ENCODE measurements around the gene ZNF888. TPM values are rescaled to one million over a fixed set of nuclear protein-coding genes. Genes with fewer than 3 reads are reported as not detected.
A peak's percentile ranks its signal among the peaks of the same experiment; 100 is the strongest.

Gene ZNF888
- total and polyA plus RNA-seq, 9 of the 15 experiments (the other 6 are each of a cell fraction or from before 2014, with no cell fraction given) = 1.6 to 13.3 (median 9.9) TPM

DNA sequence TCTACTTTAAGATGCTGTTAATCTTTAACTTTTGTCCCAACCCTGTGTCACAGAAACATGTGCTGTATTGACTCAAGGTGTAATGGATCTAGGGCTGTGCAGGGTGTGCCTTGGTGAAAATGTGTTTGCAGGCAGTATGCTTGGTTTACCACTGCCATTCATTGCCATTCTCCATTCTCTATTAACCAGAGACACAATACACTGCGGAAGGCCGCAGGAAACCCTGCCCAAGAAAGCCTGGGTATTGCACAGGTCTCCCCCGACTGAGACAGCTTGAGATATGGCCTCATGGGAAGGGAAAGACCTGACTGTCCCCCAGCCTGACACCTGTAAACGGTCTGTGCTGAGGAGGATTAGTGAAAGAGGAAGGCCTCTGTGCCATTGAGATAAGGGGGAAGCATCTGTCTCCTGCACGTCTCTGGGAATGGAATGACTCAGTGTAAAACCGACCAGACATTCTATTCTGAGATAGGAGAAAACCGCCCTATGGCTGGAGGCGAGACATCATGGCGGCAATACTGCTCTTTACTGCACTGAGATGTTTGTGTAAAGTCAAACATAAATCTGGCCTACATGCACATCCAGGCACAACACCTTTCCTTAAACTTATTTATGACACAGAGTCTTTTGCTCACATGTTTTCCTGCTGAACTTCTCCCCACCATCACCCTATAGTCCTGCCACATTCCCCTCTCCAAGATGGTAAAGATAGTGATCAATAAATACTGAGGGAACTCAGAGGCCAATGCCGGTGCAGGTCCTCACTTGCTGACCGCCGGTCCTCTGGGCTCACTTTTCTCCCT lies 13.1 kb upstream of the ZNF888 start (continued):
- TF ChIP-seq, protein P1, sequence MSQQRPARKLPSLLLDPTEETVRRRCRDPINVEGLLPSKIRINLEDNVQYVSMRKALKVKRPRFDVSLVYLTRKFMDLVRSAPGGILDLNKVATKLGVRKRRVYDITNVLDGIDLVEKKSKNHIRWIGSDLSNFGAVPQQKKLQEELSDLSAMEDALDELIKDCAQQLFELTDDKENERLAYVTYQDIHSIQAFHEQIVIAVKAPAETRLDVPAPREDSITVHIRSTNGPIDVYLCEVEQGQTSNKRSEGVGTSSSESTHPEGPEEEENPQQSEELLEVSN (IDR thresholded peaks at IDR 0.05; ENCODE audit: borderline replicate concordance in 1 of 2, extremely low read depth in 1 of 2, insufficient read depth in 1 of 2, insufficient read length in 1 of 2, low read depth in 1 of 2, low read length in 1 of 2, poor library complexity in 1 of 2, severe bottlenecking in 1 of 2) = peak in 1 of 2 experiments; percentile 31
- TF ChIP-seq ATF2 (CRISPR knock-in tag; IDR thresholded peaks at IDR 0.05) (no peak), ILK (tag; IDR thresholded peaks at IDR 0.05; ENCODE audit: borderline replicate concordance, low read depth) (no peak), NFIX (CRISPR knock-in tag; IDR thresholded peaks at IDR 0.05; ENCODE audit: low read depth) (no peak), BHLHE40 (IDR thresholded peaks at IDR 0.05; ENCODE audit: low read length) (peak; percentile 89), HNRNPH1 (optimal IDR thresholded peaks at IDR 0.05; ENCODE audit: low read depth, low read length) (no peak), HLTF (IDR thresholded peaks at IDR 0.05) (no peak; the same call in none of the 2 replicates), SMAD1 (IDR thresholded peaks at IDR 0.05; ENCODE audit: low read depth, low read length, partially characterized antibody) (no peak), UBTF (IDR thresholded peaks at IDR 0.05; ENCODE audit: borderline replicate concordance in 1 of 2, low read depth in 2 of 2, low read length in 2 of 2) (peak in 1 of 2 experiments; percentile 47; a peak in 1 of 4 replicates), ZNF274 (IDR thresholded peaks at IDR 0.05; ENCODE audit: borderline replicate concordance, low read depth, low read length) (peak; percentile 73; the same call in 1 of the 2 replicates), BCL6 (CRISPR knock-in tag; IDR thresholded peaks at IDR 0.05) (peak; percentile 57; the same call in 1 of the 2 replicates), ZKSCAN3 (CRISPR knock-in tag; IDR thresholded peaks at IDR 0.05) (no peak), MYBL2 (IDR thresholded peaks at IDR 0.05; ENCODE audit: low read depth) (no peak; the same call in 1 of the 2 replicates), MYBL2 (CRISPR knock-in tag; IDR thresholded peaks at IDR 0.05; ENCODE audit: borderline replicate concordance) (no peak), HSF4 (CRISPR knock-in tag; IDR thresholded peaks at IDR 0.05; ENCODE audit: borderline replicate concordance) (peak; percentile 60; the same call in 1 of the 2 replicates), RBBP5 (IDR thresholded peaks at IDR 0.05; ENCODE audit: borderline replicate concordance, insufficient read depth, low read length, poor library complexity, severe bottlenecking) (peak; percentile 43), ZNF696 (CRISPR knock-in tag; conservative IDR thresholded peaks at IDR 0.05) (no peak), ZNF79 (CRISPR knock-in tag; IDR thresholded peaks at IDR 0.05; ENCODE audit: low read depth) (peak; percentile 61; the same call in 1 of the 2 replicates), MTA3 (IDR thresholded peaks at IDR 0.05; ENCODE audit: borderline replicate concordance) (peak; percentile 85), COPS2 (conservative IDR thresholded peaks at IDR 0.05) (no peak), TCF3 (CRISPR knock-in tag; IDR thresholded peaks at IDR 0.05) (peak; percentile 99)
- TF ChIP-seq, protein P2, sequence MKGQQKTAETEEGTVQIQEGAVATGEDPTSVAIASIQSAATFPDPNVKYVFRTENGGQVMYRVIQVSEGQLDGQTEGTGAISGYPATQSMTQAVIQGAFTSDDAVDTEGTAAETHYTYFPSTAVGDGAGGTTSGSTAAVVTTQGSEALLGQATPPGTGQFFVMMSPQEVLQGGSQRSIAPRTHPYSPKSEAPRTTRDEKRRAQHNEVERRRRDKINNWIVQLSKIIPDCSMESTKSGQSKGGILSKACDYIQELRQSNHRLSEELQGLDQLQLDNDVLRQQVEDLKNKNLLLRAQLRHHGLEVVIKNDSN (CRISPR knock-in tag; IDR thresholded peaks at IDR 0.05) = no peak
